K562 (cell line): ENCODE data around the gene GPR4. TPM values are rescaled to one million over a fixed set of nuclear protein-coding genes. Genes with fewer than 3 reads are reported as not detected.

Source experiments
- AFF1 ChIP-seq, 2 experiments: fragments of 450-650 bp; IDR thresholded peaks; 2 replicates each; pipeline ENCODE4 v1.6.1; 2018; ENCODE audit warnings: mild to moderate bottlenecking in 2 of 2, low read depth in 1 of 2; ENCODE audit not compliant: partially characterized antibody in 2 of 2
- ARID1B ChIP-seq: fragments of 450-650 bp; IDR thresholded peaks from 2 replicates; pipeline ENCODE4 v1.6.1; 2016; ENCODE audit warnings: antibody characterized with exemption, mild to moderate bottlenecking, inconsistent platforms
- ARID2 ChIP-seq: fragments of 450-650 bp; IDR thresholded peaks from 2 replicates; pipeline ENCODE4 v1.6.1; 2017; ENCODE audit warnings: antibody characterized with exemption, mild to moderate bottlenecking
- BHLHE40 ChIP-seq: IDR thresholded peaks from 2 replicates; pipeline ENCODE4 v1.6.1; 2011; ENCODE audit warnings: low read length, improper control_type of control experiment
- BMI1 ChIP-seq: fragments of 150-350 bp; IDR thresholded peaks from 2 replicates; pipeline ENCODE4 v1.6.1; 2014; ENCODE audit warnings: low read length
- CREM ChIP-seq: IDR thresholded peaks from 2 replicates; pipeline ENCODE4 v1.6.1; 2014; ENCODE audit warnings: antibody characterized with exemption, low read depth
- ESRRA ChIP-seq: fragments of 450-650 bp; IDR thresholded peaks from 2 replicates; pipeline ENCODE4 v1.6.1; 2014; ENCODE audit warnings: low read depth, mild to moderate bottlenecking, moderate library complexity, borderline replicate concordance
- ID3 ChIP-seq, 2 experiments: fragments of 250-450 bp in 1 of 2; fragments of 450-650 bp in 1 of 2; sonication (Bioruptor Pico) in 1 of 2; IDR thresholded peaks; 2 replicates each; pipeline versions ENCODE4 v1.6.1 to v1.8.0; 2016 to 2021; ENCODE audit warnings: mild to moderate bottlenecking in 2 of 2, moderate library complexity in 2 of 2, missing compliant biosample characterization in 1 of 2, missing genetic modification characterization in 1 of 2
- IRF2 ChIP-seq: sonication (generic); formaldehyde crosslinking; IDR thresholded peaks from 2 replicates; pipeline ENCODE4 v1.8.1; 2022; ENCODE audit warnings: mild to moderate bottlenecking, missing genetic modification reagents
- MIER1 ChIP-seq: fragments of 450-650 bp; IDR thresholded peaks from 2 replicates; pipeline ENCODE4 v1.6.1; 2016; ENCODE audit warnings: antibody characterized with exemption, mild to moderate bottlenecking, low read depth
- MTA3 ChIP-seq: fragments of 450-650 bp; formaldehyde crosslinking; IDR thresholded peaks from 2 replicates; pipeline ENCODE4 v1.6.1; 2017; ENCODE audit warnings: mild to moderate bottlenecking, borderline replicate concordance
- RBM14 ChIP-seq: fragments of 200-400 bp; formaldehyde crosslinking; IDR thresholded peaks from 2 replicates; pipeline ENCODE4 v1.6.1; 2018; ENCODE audit warnings: low read depth, mild to moderate bottlenecking, low read length, moderate library complexity, borderline replicate concordance; ENCODE audit not compliant: insufficient read depth
- STAT5A ChIP-seq: IDR thresholded peaks from 2 replicates; pipeline ENCODE4 v1.6.1; 2012; ENCODE audit warnings: low read length, inconsistent platforms, borderline replicate concordance
- TAF7 ChIP-seq: fragments of 450-650 bp; IDR thresholded peaks from 2 replicates; pipeline ENCODE4 v1.6.1; 2016; ENCODE audit warnings: missing genetic modification characterization, missing compliant biosample characterization
- TCF3 ChIP-seq: sonication (generic); formaldehyde crosslinking; IDR thresholded peaks from 2 replicates; pipeline ENCODE4 v1.4.0; 2020; ENCODE audit warnings: mild to moderate bottlenecking, missing genetic modification reagents
- TOE1 ChIP-seq, 2 experiments: fragments of 450-650 bp in 1 of 2; sonication (generic) in 1 of 2; formaldehyde crosslinking in 1 of 2; IDR thresholded peaks; 2 replicates each; pipeline versions ENCODE4 v1.7.1 to v1.8.0; 2016 to 2022; ENCODE audit warnings: borderline replicate concordance in 2 of 2, mild to moderate bottlenecking in 2 of 2, antibody characterized with exemption in 1 of 2, inconsistent platforms in 1 of 2, low read depth in 1 of 2, missing genetic modification reagents in 1 of 2, moderate library complexity in 1 of 2
- ZZZ3 ChIP-seq: fragments of 450-650 bp; IDR thresholded peaks from 2 replicates; pipeline ENCODE4 v1.6.1; 2016; ENCODE audit warnings: antibody characterized with exemption, mild to moderate bottlenecking, moderate library complexity
- polyA plus RNA-seq, 8 experiments: library from polyadenylated mRNA; depleted of rRNA in 4 of 8; stranded (reverse) in 5 of 8; unstranded in 3 of 8; fragments of >200 nt; fragmentation: Nextera tagmentation in 2 of 8; fragmentation: Illumina TruSeq in 1 of 8; extraction: Ambion mirVana in 2 of 8; extraction: Trizol in 1 of 8; gene quantifications; 2 replicates each; pipeline versions ENCODE4 v1.2.1 to v1.2.3, GENCODE V29; 2011 to 2014; ENCODE audit warnings: inconsistent platforms in 1 of 8, missing spikeins in 1 of 8
- total RNA-seq, 7 experiments: library from RNA; depleted of rRNA in 6 of 7; stranded (reverse); fragments of >200 nt in 6 of 7; fragmentation: Illumina TruSeq in 2 of 7; extraction: Trizol in 2 of 7; gene quantifications; 2 replicates each; pipeline versions ENCODE4 v1.2.1 to v1.2.3, GENCODE V29; 2011 to 2021; ENCODE audit warnings: low replicate concordance in 1 of 7

GPR4 gene
- total and polyA plus RNA-seq, 9 of the 15 experiments (the other 6 are each of a cell fraction or from before 2014, with no cell fraction given) = 0.03 to 0.09 (median 0.04) TPM; not detected in 5

- no peak; the same call in 1 of the 2 replicates for TF ChIP-seq ARID1B
- TF ChIP-seq ARID2 = peak; percentile 47; the same call in 1 of the 2 replicates
- peak; percentile 54 for TF ChIP-seq CREM
- peak; percentile 77 for TF ChIP-seq ESRRA
- TF ChIP-seq RBM14 = no peak
- TF ChIP-seq IRF2 (CRISPR knock-in tag) = no peak
- no peak for TF ChIP-seq BMI1
- TF ChIP-seq STAT5A = no peak
- no peak for TF ChIP-seq AFF1 (IDR thresholded peaks at IDR 0.05; ENCODE audit: low read depth in 1 of 2, partially characterized antibody in 2 of 2)
- TF ChIP-seq TOE1 (IDR thresholded peaks at IDR 0.05; ENCODE audit: borderline replicate concordance) = 0 out of 2 replicates have a peak, but pooled peaks have one; percentile 35
- TF ChIP-seq TOE1 (CRISPR knock-in tag; IDR thresholded peaks at IDR 0.05; ENCODE audit: borderline replicate concordance, low read depth) = no peak
- no peak for TF ChIP-seq ZZZ3
- no peak for TF ChIP-seq ID3 (CRISPR knock-in tag; IDR thresholded peaks at IDR 0.05)
- TF ChIP-seq ID3 (tag; IDR thresholded peaks at IDR 0.05) = peak; percentile 86
- 0 out of 2 replicates have a peak, but pooled peaks have one; percentile 43 for TF ChIP-seq MTA3
- TF ChIP-seq TAF7 (tag) = no peak
- peak; percentile 11; the same call in 1 of the 2 replicates for TF ChIP-seq BHLHE40
- TF ChIP-seq MIER1 = no peak; the same call in 1 of the 2 replicates
- no peak for TF ChIP-seq TCF3 (CRISPR knock-in tag)
These were observed 41.3 kb upstream of the GPR4 start (continued) for GRCh38 chr19:45643024-45643926.
